ENCODE data around the gene BUD31.
"Not testable (repeated sequence)": the region's sequence is repeated elsewhere in the genome, so short reads cannot be mapped to it uniquely, and the experiment has no call there.

BUD31 gene

GRCh38 chr7:99380823-99381663 is 27.7 kb upstream of the BUD31 start:
- DNase-seq = peak; percentile 92

GRCh38 chr7:99381664-99382075 is 27.1 kb upstream of the BUD31 start:
- DNase-seq = no peak

- no peak for DNase-seq
These were observed 25.6 kb upstream of the BUD31 start for GRCh38 chr7:99383203-99383602.

- DNase-seq = no peak
These were observed 24.9 kb upstream of the BUD31 start for GRCh38 chr7:99383791-99384370.

GRCh38 chr7:99384523-99384922 is 24.2 kb upstream of the BUD31 start:
- no peak for DNase-seq

GRCh38 chr7:99385564-99385963 is 23.2 kb upstream of the BUD31 start:
- DNase-seq = no peak

- peak; percentile 37 for DNase-seq
These were observed 22.1 kb upstream of the BUD31 start for GRCh38 chr7:99386584-99387238.

- DNase-seq = not testable (repeated sequence)
These were observed 21.5 kb upstream of the BUD31 start for GRCh38 chr7:99387239-99387635.

GRCh38 chr7:99387912-99388311 is 20.9 kb upstream of the BUD31 start:
- no peak for DNase-seq

GRCh38 chr7:99389772-99390171 is 19.0 kb upstream of the BUD31 start:
- DNase-seq = no peak

GRCh38 chr7:99390941-99391602 is 17.7 kb upstream of the BUD31 start:
- no peak for DNase-seq

- no peak for DNase-seq
These were observed 16.7 kb upstream of the BUD31 start for GRCh38 chr7:99392046-99392445.

GRCh38 chr7:99392659-99393354 is 16.0 kb upstream of the BUD31 start:
- DNase-seq = peak; percentile 88

- no peak for DNase-seq
These were observed 15.2 kb upstream of the BUD31 start for GRCh38 chr7:99393355-99394187.

GRCh38 chr7:99394188-99394502 is 14.6 kb upstream of the BUD31 start:
- no peak for DNase-seq

- no peak for DNase-seq
These were observed 13.0 kb upstream of the BUD31 start for GRCh38 chr7:99395616-99396327.

GRCh38 chr7:99396418-99397296 is 12.1 kb upstream of the BUD31 start:
- no peak for DNase-seq

- DNase-seq = no peak
These were observed 11.3 kb upstream of the BUD31 start for GRCh38 chr7:99397297-99397983.

GRCh38 chr7:99398891-99399445 is 9.8 kb upstream of the BUD31 start:
- no peak for DNase-seq
